D721Med (cell line): ENCODE measurements around the gene FAM83B.

Experiments
- DNase-seq: peaks from one replicate; pipeline ENCODE4 v3.0.0; 2011; ENCODE audit warnings: low spot score; ENCODE audit not compliant: insufficient read length
- FAIRE-seq: peaks from 2 replicates; lab custom pipeline; 2011; peaks lifted over from hg19 to GRCh38; lab: Jason Lieb, UNC
- TF ChIP-seq, protein P1 (sequence below): IDR thresholded peaks from 2 replicates; pipeline ENCODE4 v1.5.1; 2012; ENCODE audit warnings: mild to moderate bottlenecking, control low read depth; ENCODE audit not compliant: insufficient read depth; ENCODE audit errors: missing control alignments

The FAM83B gene

GRCh38 chr6:54886932-54887584 is 40.5 kb downstream of the FAM83B start:
- no peak for FAIRE-seq
- DNase-seq = no peak
- TF ChIP-seq, protein P1, sequence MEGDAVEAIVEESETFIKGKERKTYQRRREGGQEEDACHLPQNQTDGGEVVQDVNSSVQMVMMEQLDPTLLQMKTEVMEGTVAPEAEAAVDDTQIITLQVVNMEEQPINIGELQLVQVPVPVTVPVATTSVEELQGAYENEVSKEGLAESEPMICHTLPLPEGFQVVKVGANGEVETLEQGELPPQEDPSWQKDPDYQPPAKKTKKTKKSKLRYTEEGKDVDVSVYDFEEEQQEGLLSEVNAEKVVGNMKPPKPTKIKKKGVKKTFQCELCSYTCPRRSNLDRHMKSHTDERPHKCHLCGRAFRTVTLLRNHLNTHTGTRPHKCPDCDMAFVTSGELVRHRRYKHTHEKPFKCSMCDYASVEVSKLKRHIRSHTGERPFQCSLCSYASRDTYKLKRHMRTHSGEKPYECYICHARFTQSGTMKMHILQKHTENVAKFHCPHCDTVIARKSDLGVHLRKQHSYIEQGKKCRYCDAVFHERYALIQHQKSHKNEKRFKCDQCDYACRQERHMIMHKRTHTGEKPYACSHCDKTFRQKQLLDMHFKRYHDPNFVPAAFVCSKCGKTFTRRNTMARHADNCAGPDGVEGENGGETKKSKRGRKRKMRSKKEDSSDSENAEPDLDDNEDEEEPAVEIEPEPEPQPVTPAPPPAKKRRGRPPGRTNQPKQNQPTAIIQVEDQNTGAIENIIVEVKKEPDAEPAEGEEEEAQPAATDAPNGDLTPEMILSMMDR = no peak

GRCh38 chr6:54891536-54891935 is 45.0 kb downstream of the FAM83B start:
- no peak for FAIRE-seq
- TF ChIP-seq, protein P1 = no peak

DNA sequence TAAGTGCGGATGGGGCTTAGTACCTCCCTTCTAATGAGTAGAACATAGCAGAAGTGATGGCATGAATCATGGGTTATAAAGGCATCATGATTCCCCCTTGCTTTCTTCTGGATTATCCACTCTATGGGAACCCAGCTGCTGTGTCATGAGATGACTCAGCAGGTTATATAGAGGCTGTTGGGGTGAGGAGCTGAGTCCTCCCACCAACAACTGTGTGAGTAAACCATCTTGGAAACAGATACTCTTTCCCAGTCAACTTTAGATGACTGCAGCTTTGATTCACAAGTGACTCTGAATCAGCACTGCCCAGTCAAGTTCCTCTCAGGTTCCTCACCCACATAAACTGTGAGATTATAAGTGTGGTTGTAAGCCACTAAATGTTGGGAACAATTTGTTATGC is 46.3 kb downstream of the FAM83B start:
- FAIRE-seq (no peak), DNase-seq (no peak)
- TF ChIP-seq, protein P1 = no peak

More at GRCh38 chr6:54891536-54891935, 45.0 kb downstream of the FAM83B start:
- DNase-seq = no peak

GRCh38 chr6:54893818-54894217 is 47.2 kb downstream of the FAM83B start:
- FAIRE-seq (no peak), DNase-seq (no peak)
- TF ChIP-seq, protein P1 = no peak

- TF ChIP-seq, protein P1 = no peak
- FAIRE-seq (no peak), DNase-seq (no peak)
Observed at GRCh38 chr6:54896302-54896701, 49.7 kb downstream of the FAM83B start.

DNA sequence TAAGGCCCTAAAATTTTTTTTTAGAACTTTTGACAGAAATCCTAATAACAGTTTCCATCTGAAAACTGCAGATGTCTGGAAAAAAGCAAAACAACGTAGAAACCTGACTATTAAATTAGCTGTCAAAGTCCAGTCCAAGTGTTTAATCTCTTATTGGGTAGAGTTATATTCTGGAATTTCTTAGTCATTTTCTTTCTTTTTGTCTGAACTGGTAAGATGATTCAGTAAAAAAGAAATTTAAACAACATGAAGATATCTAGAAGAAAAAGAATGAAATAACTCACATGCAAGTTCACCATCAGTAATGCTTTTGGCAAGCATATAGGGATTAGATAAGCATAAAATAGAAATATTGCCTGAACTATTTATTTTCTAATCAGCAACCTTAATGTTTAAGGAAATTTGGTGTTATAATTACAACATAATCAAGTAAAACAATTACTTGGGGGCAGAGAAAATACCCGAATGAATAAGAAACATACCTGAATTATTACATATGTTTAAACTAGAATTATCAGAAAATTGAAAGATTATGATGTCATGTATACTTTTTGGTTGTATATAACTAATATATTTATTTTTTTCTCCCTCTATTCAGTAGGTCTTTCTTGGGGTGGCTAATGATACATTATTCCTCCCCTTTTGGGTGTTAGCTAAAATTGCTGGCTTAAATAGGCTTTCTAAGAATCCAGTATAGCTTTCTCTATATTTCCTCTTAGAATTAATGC is 51.1 kb downstream of the FAM83B start:
- TF ChIP-seq, protein P1 = no peak
- DNase-seq (no peak), FAIRE-seq (no peak)

DNA sequence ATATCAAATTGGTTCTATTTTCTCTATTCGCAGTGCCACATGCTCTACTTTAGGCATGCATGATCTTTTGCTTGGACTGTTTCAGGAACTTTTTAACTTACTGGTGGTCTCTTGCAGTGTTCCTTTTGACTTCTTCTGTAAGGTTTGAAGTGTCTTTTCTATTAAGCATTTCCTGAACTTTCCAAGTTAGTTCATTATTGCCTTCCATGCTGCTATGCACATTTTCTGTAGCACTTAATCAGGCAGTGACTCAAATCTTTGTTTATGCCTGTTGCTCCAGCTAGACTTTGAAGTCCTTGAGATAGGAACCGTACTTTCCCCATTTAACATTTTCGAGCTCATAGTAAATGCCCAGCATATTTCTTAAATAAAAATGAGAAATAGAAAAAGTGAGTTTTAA is 52.2 kb downstream of the FAM83B start:
- TF ChIP-seq, protein P1 = no peak
- no peak for DNase-seq
- FAIRE-seq = no peak
